Upper lobe of left lung (tissue), 6 donors: ENCODE data around the gene RHBDF1. TPM values are rescaled to one million over a fixed set of nuclear protein-coding genes. Genes with fewer than 3 reads are reported as not detected.
A peak's percentile ranks its signal among the peaks of the same experiment; 100 is the strongest.

Experiments used
- ATAC-seq, 2 donors: fragments of 200-7000 bp; cut with Tn5 transposase; one replicate each; pipeline ENCODE4 v1.9.1; 2022; ENCODE audit warnings: mild to moderate bottlenecking in 2 of 2, moderate library complexity in 2 of 2; ENCODE audit not compliant: low FRiP score in 2 of 2
- DNase-seq, 2 donors: peaks; one replicate each; pipeline ENCODE4 v3.0.0-alpha.2; 2019 to 2020
- H3K27ac ChIP-seq, 4 donors: fragments of 200-600 bp; sonication (generic); one replicate each; pipeline ENCODE4 v1.5.1; 2016 to 2019
- H3K27me3 ChIP-seq, 4 donors: fragments of 200-600 bp; sonication (generic); one replicate each; pipeline ENCODE4 v1.5.1; 2017 to 2019
- H3K36me3 ChIP-seq, 4 donors: fragments of 200-600 bp; sonication (generic); one replicate each; pipeline ENCODE4 v1.5.1; 2016 to 2019
- H3K4me1 ChIP-seq, 4 donors: fragments of 200-600 bp; sonication (generic); one replicate each; pipeline ENCODE4 v1.5.1; 2018 to 2019
- H3K4me3 ChIP-seq, 4 donors: fragments of 200-600 bp; sonication (generic); one replicate each; pipeline ENCODE4 v1.5.1; 2017 to 2019; ENCODE audit warnings: mild to moderate bottlenecking in 2 of 4, moderate library complexity in 1 of 4
- H3K9me3 ChIP-seq, 4 donors: fragments of 200-600 bp; sonication (generic); one replicate each; pipeline ENCODE4 v1.5.1; 2018 to 2019
- CTCF ChIP-seq, 6 experiments: fragments of 450-650 bp in 4 of 6; fragments of 200-600 bp in 2 of 6; sonication (generic) in 2 of 6; IDR thresholded peaks; one replicate each; pipeline ENCODE4 v1.5.1; 2016 to 2019; ENCODE audit warnings: antibody characterized with exemption in 6 of 6
- EP300 ChIP-seq, 4 donors: sonication (generic); formaldehyde crosslinking; IDR thresholded peaks; one replicate each; pipeline ENCODE4 v1.5.1; 2017; ENCODE audit warnings: antibody characterized with exemption in 4 of 4, control low read depth in 2 of 4
- POLR2A ChIP-seq, 4 donors: fragments of 450-650 bp; IDR thresholded peaks; one replicate each; pipeline ENCODE4 v1.5.1; 2016 to 2017; ENCODE audit warnings: antibody characterized with exemption in 4 of 4, mild to moderate bottlenecking in 2 of 4
- POLR2AphosphoS5 ChIP-seq, 2 donors: sonication (generic); formaldehyde crosslinking; IDR thresholded peaks; one replicate each; pipeline ENCODE4 v1.5.1; 2017; ENCODE audit warnings: antibody characterized with exemption in 2 of 2
- WGBS, 2 donors: methylation state at CpG; one replicate each; pipeline ENCODE4 v1.1.5; 2017 to 2018; 5-methylcytosine and 5-hydroxymethylcytosine counted together
- total RNA-seq, 6 donors: library from RNA; depleted of rRNA in 4 of 6; stranded (reverse); fragments of >200 nt in 4 of 6; gene quantifications; one replicate each; pipeline versions ENCODE4 v1.1.0 to v1.2.1, GENCODE V29; 2016 to 2021
- donor health status: DM: no; HTN: no; CAD: no; lungs with moderate emphysema.
- donor health status: DM: no; HTN: yes; CAD: no; lungs with severe emphysema.

Gene RHBDF1
- 100 to 1,000 TPM in 1 of 6 donors, 10 to 100 TPM in 5; 24.4 to 110 (median 46.3) TPM for total RNA-seq

GRCh38 chr16:72561-73548 is at the start of gene RHBDF1:
Gene RHBDF1 (minus strand): TSS chr16:72631. CDS start chr16:65015, 7,616 bp downstream.
- 38 to 51% methylated on average over 21 to 32 of the region's 62 CpGs for WGBS, 2 donors
- peak; percentile 34 to 70 for ATAC-seq
- H3K9me3 ChIP-seq = no peaks in the 10 kb centered on the region
- TF ChIP-seq POLR2AphosphoS5 (IDR thresholded peaks at IDR 0.05) (no peak), EP300 (IDR thresholded peaks at IDR 0.05) (no peak), POLR2A (IDR thresholded peaks at IDR 0.05) (peak in 2 of 4 donors; percentile 18 to 39)
- peak within 1 kb of the TSS; percentile 59 to 89 (median 76) for H3K4me3 ChIP-seq
- H3K27ac ChIP-seq = peak within 1 kb of the TSS; percentile 87 to 98 (median 96)
- H3K36me3 ChIP-seq = no peaks in the 10 kb centered on the region
- peak; percentile 59 to 93 for DNase-seq
- no peaks in the 10 kb centered on the region for H3K27me3 ChIP-seq
- peaks cover 61 to 85% (median 66%) of the 10 kb centered on the region in 4 donors for H3K4me1 ChIP-seq

- H3K4me3 ChIP-seq = no peak overlapping the region
- H3K27me3 ChIP-seq = no peaks in the 10 kb centered on the region
- DNase-seq = no peak
- peaks cover 0 to 21% (median 5%) of the 10 kb centered on the region in 4 donors for H3K36me3 ChIP-seq
- 92 to 100% methylated on average over 2 of the region's 2 CpGs for WGBS, 2 donors
- ATAC-seq = no peak
- H3K9me3 ChIP-seq = no peaks in the 10 kb centered on the region
- peaks cover 0 to 8% (median 0%) of the 10 kb centered on the region in 4 donors for H3K4me1 ChIP-seq
- no peak for TF ChIP-seq POLR2A (IDR thresholded peaks at IDR 0.05)
- no peak for TF ChIP-seq CTCF (IDR thresholded peaks at IDR 0.05)
- TF ChIP-seq POLR2AphosphoS5 (IDR thresholded peaks at IDR 0.05) = no peak
- TF ChIP-seq EP300 (IDR thresholded peaks at IDR 0.05) = no peak
- no peak overlapping the region for H3K27ac ChIP-seq
Observed at GRCh38 chr16:120756-121155, 48.3 kb upstream of the RHBDF1 start.

GRCh38 chr16:119835-120491 is 47.5 kb upstream of the RHBDF1 start:
- 75 to 86% methylated on average over 2 to 3 of the region's 3 CpGs for WGBS, 2 donors
- peaks cover 0 to 8% (median 0%) of the 10 kb centered on the region in 4 donors for H3K4me1 ChIP-seq
- no peak overlapping the region for H3K27ac ChIP-seq
- H3K27me3 ChIP-seq = no peaks in the 10 kb centered on the region
- TF ChIP-seq CTCF (IDR thresholded peaks at IDR 0.05) (no peak), EP300 (IDR thresholded peaks at IDR 0.05) (no peak)
- peaks cover 0 to 27% (median 5%) of the 10 kb centered on the region in 4 donors for H3K36me3 ChIP-seq
- H3K9me3 ChIP-seq = no peaks in the 10 kb centered on the region
- no peak for DNase-seq
- no peak overlapping the region for H3K4me3 ChIP-seq
- no peak for ATAC-seq

GRCh38 chr16:119295-119694 is 46.9 kb upstream of the RHBDF1 start:
- no peak for ATAC-seq
- no peak overlapping the region for H3K4me3 ChIP-seq
- 95% methylated on average over 5 of the region's 5 CpGs for WGBS, 2 donors
- H3K9me3 ChIP-seq = no peaks in the 10 kb centered on the region
- no peak for DNase-seq
- H3K27me3 ChIP-seq = no peaks in the 10 kb centered on the region
- no peak for TF ChIP-seq EP300 (IDR thresholded peaks at IDR 0.05)
- no peak for TF ChIP-seq POLR2AphosphoS5 (IDR thresholded peaks at IDR 0.05)
- peaks cover 0 to 31% (median 4%) of the 10 kb centered on the region in 4 donors for H3K36me3 ChIP-seq
- H3K27ac ChIP-seq = no peak overlapping the region
- peaks cover 0 to 8% (median 0%) of the 10 kb centered on the region in 4 donors for H3K4me1 ChIP-seq

GRCh38 chr16:118857-119256 is 46.4 kb upstream of the RHBDF1 start:
- ATAC-seq = no peak
- TF ChIP-seq POLR2A (IDR thresholded peaks at IDR 0.05) (no peak), CTCF (IDR thresholded peaks at IDR 0.05) (no peak), EP300 (IDR thresholded peaks at IDR 0.05) (no peak), POLR2AphosphoS5 (IDR thresholded peaks at IDR 0.05) (no peak)
- 89% methylated on average over 1 to 2 of the region's 2 CpGs for WGBS, 2 donors
- Histone ChIP-seq H3K27me3 (no peaks in the 10 kb centered on the region), H3K36me3 (peaks cover 0 to 32% (median 3%) of the 10 kb centered on the region in 4 donors), H3K4me3 (no peak overlapping the region), H3K4me1 (peaks cover 0 to 8% (median 0%) of the 10 kb centered on the region in 4 donors), H3K9me3 (no peaks in the 10 kb centered on the region), H3K27ac (no peak overlapping the region)
- DNase-seq = no peak
